Fibroblast of skin of right quadriceps (primary cell): Measurements from ENCODE around the gene PLEKHA6.

Source experiments
- DNase-seq: peaks from one replicate; pipeline ENCODE4 v3.0.0-alpha.2; 2013

Gene PLEKHA6

DNA sequence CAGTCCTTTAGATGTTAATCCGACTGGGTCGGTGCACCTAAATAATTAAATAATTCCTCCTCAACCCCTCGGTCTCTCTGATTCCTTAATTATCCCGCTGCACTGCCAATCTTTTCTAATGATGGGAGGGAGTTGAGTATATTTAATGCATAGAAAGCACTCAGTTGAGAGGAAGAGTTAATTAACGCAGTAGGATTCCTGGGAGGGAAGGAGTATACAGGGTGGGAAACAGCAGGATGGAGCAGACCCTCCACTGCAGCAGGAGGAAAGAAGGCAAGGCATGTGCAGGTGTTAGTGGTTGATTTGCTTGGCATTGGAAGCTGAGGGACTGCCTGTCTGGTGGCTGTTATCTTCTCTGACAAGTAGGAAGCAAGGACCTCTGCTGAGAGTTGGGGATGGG lies 183.7 kb downstream of the PLEKHA6 start:
- no peak for DNase-seq

DNA sequence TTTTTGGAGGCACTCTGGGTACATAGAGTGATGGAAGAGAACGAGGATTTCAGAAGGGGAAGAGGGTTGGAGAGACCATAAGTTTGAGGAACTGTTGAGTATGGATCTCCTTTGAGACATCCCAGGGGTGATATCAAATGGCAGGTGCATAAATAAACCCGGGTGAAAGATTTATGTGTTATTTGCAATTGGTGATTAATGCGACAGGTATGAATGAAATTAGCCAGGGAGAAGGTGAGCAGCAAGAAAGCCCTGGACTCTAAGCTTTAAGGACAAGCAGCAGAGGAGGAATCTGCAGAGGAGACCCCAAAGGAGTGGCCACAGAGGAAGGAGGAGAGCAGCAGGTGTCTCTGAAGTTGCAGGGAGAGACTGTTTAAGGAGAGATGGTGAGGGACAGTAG lies 184.8 kb downstream of the PLEKHA6 start:
- DNase-seq: no peak

DNA sequence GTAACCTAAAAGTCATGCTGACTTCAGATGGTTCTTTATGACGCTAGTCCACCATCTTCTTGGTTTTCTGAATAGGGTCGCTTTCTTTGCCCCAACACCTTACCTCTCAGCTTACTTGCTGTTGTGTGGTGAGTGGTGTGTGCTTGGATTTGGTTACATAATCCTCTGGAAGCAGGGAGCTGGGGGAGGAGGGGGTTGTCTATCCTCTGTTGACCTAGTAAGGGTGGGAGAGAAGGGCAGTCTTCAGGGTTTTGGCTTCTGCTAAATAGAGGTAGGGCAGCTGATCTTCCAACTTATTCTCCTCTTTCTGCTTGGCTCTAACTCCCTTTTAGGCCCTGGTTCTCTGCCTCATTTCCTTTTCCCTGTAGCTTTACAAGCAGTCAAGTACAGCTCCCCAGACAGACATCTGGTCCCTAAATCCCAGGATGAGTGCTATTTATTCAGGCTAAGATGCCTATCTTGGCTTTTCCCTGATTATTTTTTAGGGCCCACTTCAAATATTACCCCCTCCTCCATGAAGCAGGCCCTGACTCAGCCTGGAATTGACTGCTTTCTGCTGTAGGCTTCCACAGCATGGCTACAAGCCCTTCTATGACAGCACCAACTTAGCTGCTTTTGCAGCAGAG lies 187.2 kb downstream of the PLEKHA6 start:
- DNase-seq: no peak

DNA sequence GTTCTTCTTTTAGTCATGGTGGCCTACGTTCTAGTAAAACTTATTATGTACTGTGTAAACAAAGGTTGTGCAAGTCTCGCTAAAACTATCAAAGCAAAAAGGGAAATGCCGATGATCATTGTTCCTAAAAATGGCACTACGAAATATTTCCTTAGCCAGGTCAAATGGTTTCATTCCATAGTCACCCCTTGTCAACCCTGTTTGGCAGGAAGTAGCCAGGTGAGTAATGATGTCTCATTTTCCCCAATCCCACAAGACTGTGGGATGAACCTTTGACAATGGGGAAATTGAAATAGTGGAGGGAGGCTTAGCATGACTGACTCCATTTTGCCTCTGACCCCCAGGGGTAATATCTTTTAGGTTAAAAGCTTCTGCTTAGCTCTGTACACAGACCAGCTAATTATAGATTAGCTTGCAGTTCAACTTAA lies 188.0 kb downstream of the PLEKHA6 start:
- peak; percentile 69 for DNase-seq

DNA sequence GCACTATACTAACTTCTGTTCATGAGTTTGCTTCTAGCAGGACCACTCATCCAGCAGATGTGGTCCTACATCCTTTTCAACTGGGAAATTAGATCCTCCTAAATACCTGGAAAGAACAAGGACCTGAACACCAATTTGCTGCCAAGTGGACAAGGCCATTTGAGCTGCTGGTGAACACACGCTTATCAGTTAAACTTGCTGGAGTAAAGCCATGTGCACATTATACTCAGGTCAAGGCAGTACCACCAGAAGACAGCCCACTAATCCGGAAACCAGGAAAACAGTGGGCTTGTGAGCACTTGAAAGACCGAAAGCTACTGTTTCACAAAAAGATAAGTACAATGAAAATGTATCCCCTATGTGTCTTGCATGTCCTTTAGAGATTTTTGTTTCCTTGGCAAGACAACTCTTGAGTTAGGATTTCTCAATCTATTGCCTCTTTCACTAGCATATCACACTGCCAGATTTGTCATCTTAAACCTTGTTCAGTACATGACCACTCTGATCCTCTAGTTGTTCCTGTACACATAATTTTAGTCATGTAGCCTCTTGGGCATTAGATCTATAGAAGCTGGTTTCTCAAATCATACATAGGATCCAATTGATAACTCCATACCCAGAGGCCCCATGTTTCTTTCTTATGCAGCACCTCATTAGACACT lies 189.1 kb downstream of the PLEKHA6 start:
- no peak for DNase-seq

DNA sequence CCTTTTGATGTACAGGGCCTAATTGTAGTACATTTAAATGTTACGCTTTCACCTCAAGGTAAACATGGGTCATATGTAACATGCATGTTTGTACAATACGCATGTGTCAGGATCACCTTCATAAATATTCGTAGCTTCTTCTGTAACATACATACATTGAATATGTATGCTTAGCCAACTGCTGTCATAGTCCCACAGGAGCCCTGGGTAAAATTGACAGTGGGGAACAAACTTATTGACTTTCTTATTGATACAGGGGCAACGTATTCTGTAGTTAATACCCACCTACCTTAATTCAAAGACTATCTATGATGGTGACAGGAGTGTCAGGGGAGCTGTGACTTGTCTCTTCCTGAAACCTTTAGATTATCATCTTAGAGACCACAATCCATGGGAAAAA lies 189.9 kb downstream of the PLEKHA6 start:
- no peak for DNase-seq
